NT2/D1 (cell line): ENCODE measurements around the gene ADAMTS15.

ENCODE experiments used
- SUZ12 ChIP-seq: IDR thresholded peaks from 2 replicates; pipeline ENCODE4 v1.6.1; 2011; ENCODE audit not compliant: insufficient read length, insufficient read depth; ENCODE audit errors: extremely low read depth
- YY1 ChIP-seq: IDR thresholded peaks from 2 replicates; pipeline ENCODE4 v1.6.1; 2011; ENCODE audit not compliant: insufficient read length, insufficient read depth

DNA sequence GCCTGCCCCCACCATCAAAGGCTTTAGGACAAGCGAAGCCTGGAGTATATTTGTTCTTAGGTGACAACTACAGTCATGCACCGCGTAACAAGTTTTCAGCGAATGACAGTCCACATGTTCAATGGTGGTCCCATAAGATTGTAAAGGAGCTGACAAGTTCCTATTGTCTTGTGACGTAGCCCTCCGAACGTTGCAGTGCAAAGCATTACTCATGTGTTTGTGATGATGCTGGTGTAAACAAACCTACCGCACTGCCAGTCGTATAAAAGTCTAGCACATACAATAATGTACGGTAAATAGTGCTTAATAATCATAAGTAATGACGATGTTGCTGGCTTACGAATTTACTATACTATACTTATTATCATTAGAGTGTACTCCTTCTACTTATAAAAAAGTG, 41.3 kb downstream of the ADAMTS15 start:
- no peak for TF ChIP-seq SUZ12
- TF ChIP-seq YY1 = no peak
